A549 (cell line): Measurements from ENCODE around the gene EMX1.

Experiments used
- CTCF ChIP-seq: fragments of >200 bp; sonication (Bioruptor Twin); formaldehyde crosslinking; IDR thresholded peaks from 3 replicates; pipeline ENCODE4 v1.5.1; 2016
- E2F6 ChIP-seq: IDR thresholded peaks from 2 replicates; pipeline ENCODE4 v1.6.1; 2012; ENCODE audit warnings: low read depth, borderline replicate concordance
- EP300 ChIP-seq, 2 experiments: fragments of >200 bp; sonication (Bioruptor Twin); formaldehyde crosslinking; IDR thresholded peaks; 2 replicates in 1 of 2; 3 replicates in 1 of 2; pipeline ENCODE4 v1.6.1; 2016 to 2017
- MAX ChIP-seq: IDR thresholded peaks from 2 replicates; pipeline ENCODE4 v1.6.1; 2012
- PBX3 ChIP-seq: IDR thresholded peaks from 2 replicates; pipeline ENCODE4 v1.6.1; 2012
- POLR2A ChIP-seq: IDR thresholded peaks from 2 replicates; pipeline ENCODE4 v1.6.1; 2012; ENCODE audit warnings: mild to moderate bottlenecking, low read length
- USF2 ChIP-seq: fragments of 450-650 bp; IDR thresholded peaks from 2 replicates; pipeline ENCODE4 v1.6.1; 2014; ENCODE audit warnings: antibody characterized with exemption

GRCh38 chr2:72914589-72915319 is 2.6 kb upstream of the EMX1 start:
- TF ChIP-seq POLR2A (no peak), CTCF (no peak), MAX (no peak), PBX3 (no peak), EP300 (IDR thresholded peaks at IDR 0.05) (no peak), USF2 (no peak), E2F6 (no peak)
